Measurements from ENCODE around the gene DUSP23. TPM values are rescaled to one million over a fixed set of nuclear protein-coding genes. Genes with fewer than 3 reads are reported as not detected.

The DUSP23 gene
- total RNA-seq, 1 donor from 2014 or later = 38.7 TPM

DNA sequence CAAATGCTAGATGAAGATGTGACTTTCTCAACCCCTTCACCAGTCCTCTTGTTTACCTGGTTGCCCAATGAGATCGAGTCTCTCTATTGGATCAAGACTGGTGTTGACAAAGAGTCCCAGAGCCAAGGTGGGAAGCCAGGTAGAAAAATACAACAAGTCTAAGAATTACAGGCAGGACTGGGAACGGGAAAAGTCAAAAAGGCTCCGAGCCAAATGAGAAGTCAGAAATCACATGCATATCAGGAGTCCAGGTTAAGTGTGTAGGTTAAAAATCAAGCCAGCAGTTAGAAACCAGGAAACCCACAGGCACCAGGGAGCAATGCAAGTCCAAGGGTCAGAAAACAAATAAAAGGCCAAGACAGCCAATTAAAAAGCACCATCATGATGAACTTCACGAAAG, 27.4 kb upstream of the DUSP23 start:
- H3K4me3 Mint-ChIP-seq (ENCODE audit: unreplicated experiment) = no peak overlapping the region
- no peak overlapping the region for H3K27ac Mint-ChIP-seq (ENCODE audit: unreplicated experiment)
- no peaks in the 10 kb centered on the region for H3K27me3 Mint-ChIP-seq (ENCODE audit: unreplicated experiment)
- no peak for DNase-seq (ENCODE audit: low spot score)
- no peaks in the 10 kb centered on the region for H3K4me1 Mint-ChIP-seq (ENCODE audit: unreplicated experiment)
- TF ChIP-seq, protein P1, sequence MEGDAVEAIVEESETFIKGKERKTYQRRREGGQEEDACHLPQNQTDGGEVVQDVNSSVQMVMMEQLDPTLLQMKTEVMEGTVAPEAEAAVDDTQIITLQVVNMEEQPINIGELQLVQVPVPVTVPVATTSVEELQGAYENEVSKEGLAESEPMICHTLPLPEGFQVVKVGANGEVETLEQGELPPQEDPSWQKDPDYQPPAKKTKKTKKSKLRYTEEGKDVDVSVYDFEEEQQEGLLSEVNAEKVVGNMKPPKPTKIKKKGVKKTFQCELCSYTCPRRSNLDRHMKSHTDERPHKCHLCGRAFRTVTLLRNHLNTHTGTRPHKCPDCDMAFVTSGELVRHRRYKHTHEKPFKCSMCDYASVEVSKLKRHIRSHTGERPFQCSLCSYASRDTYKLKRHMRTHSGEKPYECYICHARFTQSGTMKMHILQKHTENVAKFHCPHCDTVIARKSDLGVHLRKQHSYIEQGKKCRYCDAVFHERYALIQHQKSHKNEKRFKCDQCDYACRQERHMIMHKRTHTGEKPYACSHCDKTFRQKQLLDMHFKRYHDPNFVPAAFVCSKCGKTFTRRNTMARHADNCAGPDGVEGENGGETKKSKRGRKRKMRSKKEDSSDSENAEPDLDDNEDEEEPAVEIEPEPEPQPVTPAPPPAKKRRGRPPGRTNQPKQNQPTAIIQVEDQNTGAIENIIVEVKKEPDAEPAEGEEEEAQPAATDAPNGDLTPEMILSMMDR (IDR thresholded peaks at IDR 0.05; ENCODE audit: unreplicated experiment) = no peak
- no peaks in the 10 kb centered on the region for H3K36me3 Mint-ChIP-seq (ENCODE audit: low read depth, unreplicated experiment)
- no peaks in the 10 kb centered on the region for H3K9me3 Mint-ChIP-seq (ENCODE audit: unreplicated experiment)

DNA sequence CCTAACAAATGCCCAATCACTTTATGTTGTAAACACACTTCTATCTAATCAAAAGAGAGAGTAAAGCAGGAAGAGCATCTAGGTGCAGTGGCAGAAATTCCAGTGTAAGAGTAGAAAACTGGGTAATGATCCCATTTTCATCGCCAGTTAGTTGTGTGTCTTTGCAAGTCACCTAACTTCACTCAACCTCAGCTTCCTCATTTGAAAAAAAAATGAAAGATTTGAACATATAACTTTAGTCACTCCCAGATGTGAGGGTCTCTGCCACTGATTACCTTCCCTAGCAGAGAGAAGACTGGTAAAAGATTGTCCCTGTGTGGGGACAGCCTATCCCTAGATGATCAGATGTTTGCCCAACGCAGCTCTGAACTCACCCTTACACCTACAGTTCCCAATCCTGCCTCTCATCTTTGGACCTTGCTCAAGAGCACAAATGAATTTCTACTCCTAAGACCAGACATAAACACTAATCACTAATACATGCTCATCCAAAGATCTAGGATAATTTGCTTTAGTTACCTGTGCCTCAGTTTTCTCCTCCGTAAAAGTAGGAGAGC, 25.2 kb upstream of the DUSP23 start:
- H3K27ac Mint-ChIP-seq (ENCODE audit: unreplicated experiment) = no peak overlapping the region
- no peaks in the 10 kb centered on the region for H3K9me3 Mint-ChIP-seq (ENCODE audit: unreplicated experiment)
- H3K4me3 Mint-ChIP-seq (ENCODE audit: unreplicated experiment) = no peak overlapping the region
- no peaks in the 10 kb centered on the region for H3K4me1 Mint-ChIP-seq (ENCODE audit: unreplicated experiment)
- no peaks in the 10 kb centered on the region for H3K27me3 Mint-ChIP-seq (ENCODE audit: unreplicated experiment)
- no peak for DNase-seq (ENCODE audit: low spot score)
- H3K36me3 Mint-ChIP-seq (ENCODE audit: low read depth, unreplicated experiment) = no peaks in the 10 kb centered on the region
- TF ChIP-seq, protein P1 (IDR thresholded peaks at IDR 0.05; ENCODE audit: unreplicated experiment) = no peak

DNA sequence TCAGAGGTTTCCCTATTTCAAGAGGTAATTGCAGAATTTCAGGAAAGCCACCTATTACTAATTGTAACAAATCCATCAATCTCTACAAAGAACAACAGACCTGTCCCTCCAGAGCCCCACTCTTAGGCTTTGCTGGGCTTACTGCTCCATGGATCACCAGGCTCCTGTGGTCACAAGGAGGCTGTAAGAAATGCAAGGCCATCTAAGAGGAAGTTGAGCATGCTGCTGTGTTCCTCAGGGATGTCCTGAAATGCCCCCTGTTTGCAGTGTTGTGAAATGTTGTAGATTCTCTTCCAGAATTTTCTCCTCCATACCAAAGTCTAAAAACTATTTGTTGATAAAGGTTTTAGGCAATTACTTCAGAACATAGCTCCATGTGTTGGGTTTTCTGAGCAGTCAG, 24.4 kb upstream of the DUSP23 start:
- H3K9me3 Mint-ChIP-seq (ENCODE audit: unreplicated experiment) = no peaks in the 10 kb centered on the region
- TF ChIP-seq, protein P1 (IDR thresholded peaks at IDR 0.05; ENCODE audit: unreplicated experiment) = no peak
- no peaks in the 10 kb centered on the region for H3K4me1 Mint-ChIP-seq (ENCODE audit: unreplicated experiment)
- DNase-seq (ENCODE audit: low spot score) = no peak
- no peak overlapping the region for H3K27ac Mint-ChIP-seq (ENCODE audit: unreplicated experiment)
- no peaks in the 10 kb centered on the region for H3K36me3 Mint-ChIP-seq (ENCODE audit: low read depth, unreplicated experiment)
- no peaks in the 10 kb centered on the region for H3K27me3 Mint-ChIP-seq (ENCODE audit: unreplicated experiment)
- no peak overlapping the region for H3K4me3 Mint-ChIP-seq (ENCODE audit: unreplicated experiment)

DNA sequence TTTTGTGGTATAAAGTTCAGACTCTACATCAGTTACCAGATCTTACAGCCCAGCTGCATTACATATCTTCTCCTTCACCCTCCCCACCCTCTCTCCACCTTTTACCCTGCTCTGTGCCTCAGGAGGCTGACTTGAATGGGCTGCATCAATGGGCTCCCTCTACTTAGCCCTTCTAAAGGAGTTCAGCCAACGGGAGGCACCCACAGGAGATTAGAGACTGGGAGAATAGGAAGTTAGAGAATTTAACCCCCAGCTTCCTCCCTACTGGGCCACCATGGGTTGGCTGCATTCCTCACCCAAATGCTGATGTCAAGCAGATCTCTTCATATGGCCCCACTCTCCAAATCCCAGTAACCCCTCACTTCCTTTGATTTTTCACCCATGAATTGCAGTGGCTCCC, 17.1 kb upstream of the DUSP23 start:
- no peaks in the 10 kb centered on the region for H3K36me3 Mint-ChIP-seq (ENCODE audit: low read depth, unreplicated experiment)
- DNase-seq (ENCODE audit: low spot score) = no peak
- H3K27ac Mint-ChIP-seq (ENCODE audit: unreplicated experiment) = no peak overlapping the region
- H3K4me1 Mint-ChIP-seq (ENCODE audit: unreplicated experiment) = no peaks in the 10 kb centered on the region
- H3K9me3 Mint-ChIP-seq (ENCODE audit: unreplicated experiment) = no peaks in the 10 kb centered on the region
- TF ChIP-seq, protein P1 (IDR thresholded peaks at IDR 0.05; ENCODE audit: unreplicated experiment) = no peak
- no peak overlapping the region for H3K4me3 Mint-ChIP-seq (ENCODE audit: unreplicated experiment)
- H3K27me3 Mint-ChIP-seq (ENCODE audit: unreplicated experiment) = peaks cover 3% of the 10 kb centered on the region

DNA sequence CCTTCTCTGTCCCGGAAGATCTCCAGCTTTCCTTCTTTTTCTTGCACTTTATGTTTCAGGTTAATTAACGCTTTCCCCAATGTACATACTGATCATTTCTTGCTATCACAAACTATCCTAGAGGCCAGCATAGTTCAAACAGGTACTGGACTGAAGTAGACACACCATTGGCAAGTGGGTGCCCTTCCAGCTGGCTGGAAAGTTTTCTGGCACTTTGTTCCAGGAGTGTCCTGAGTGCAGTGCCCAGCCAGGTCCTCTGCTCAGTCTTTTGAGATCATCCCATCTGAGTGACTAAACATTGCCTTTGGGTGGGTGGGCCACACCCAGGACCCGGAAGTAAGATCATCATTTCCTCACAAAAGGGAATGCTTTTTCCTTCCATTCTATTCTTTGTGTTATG, 15.0 kb upstream of the DUSP23 start:
- peaks cover 3% of the 10 kb centered on the region for H3K27me3 Mint-ChIP-seq (ENCODE audit: unreplicated experiment)
- no peak overlapping the region for H3K4me3 Mint-ChIP-seq (ENCODE audit: unreplicated experiment)
- no peaks in the 10 kb centered on the region for H3K36me3 Mint-ChIP-seq (ENCODE audit: low read depth, unreplicated experiment)
- TF ChIP-seq, protein P1 (IDR thresholded peaks at IDR 0.05; ENCODE audit: unreplicated experiment) = no peak
- H3K27ac Mint-ChIP-seq (ENCODE audit: unreplicated experiment) = no peak overlapping the region
- DNase-seq (ENCODE audit: low spot score) = no peak
- H3K4me1 Mint-ChIP-seq (ENCODE audit: unreplicated experiment) = no peaks in the 10 kb centered on the region
- no peaks in the 10 kb centered on the region for H3K9me3 Mint-ChIP-seq (ENCODE audit: unreplicated experiment)
